Activated CD8-positive, alpha-beta T cell treated with anti-CD3 and anti-CD28 coated beads, Interleukin-2, amount 10 ng/mL, durations not matched to agents 7 days and 5 days (primary cell): Measurements from ENCODE around the gene IGSF10. TPM values are rescaled to one million over a fixed set of nuclear protein-coding genes. Genes with fewer than 3 reads are reported as not detected.
A peak's percentile ranks its signal among the peaks of the same experiment; 100 is the strongest.

Experiments
- ATAC-seq: fragments of 150-1000 bp; cut with Tn5 transposase; one replicate; pipeline ENCODE4 v1.10.0; 2021; ENCODE audit warnings: moderate library complexity
- CTCF ChIA-PET: fragments of 350-600 bp; sonication (Branson Sonifier 250); formaldehyde crosslinking; loops from one replicate; lab custom pipeline; 2021; ENCODE audit warnings: antibody characterized with exemption; lab: Charles Lee
- POLR2A ChIA-PET: fragments of 350-600 bp; sonication (Branson Sonifier 250); formaldehyde crosslinking; loops from one replicate; lab custom pipeline; 2021; ENCODE audit warnings: antibody characterized with exemption; lab: Charles Lee
- DNase-seq: peaks from one replicate; pipeline ENCODE4 v3.0.0-alpha.2; 2020
- H3K27ac Mint-ChIP-seq: one replicate; pipeline ENCODE4 v1.8.0; 2021; ENCODE audit warnings: mild to moderate bottlenecking, mixed read lengths
- H3K27me3 Mint-ChIP-seq: one replicate; pipeline ENCODE4 v1.8.0; 2021; ENCODE audit warnings: low read depth, mixed read lengths
- H3K36me3 Mint-ChIP-seq: one replicate; pipeline ENCODE4 v1.8.0; 2021; ENCODE audit warnings: low read depth, mixed read lengths
- H3K4me1 Mint-ChIP-seq: one replicate; pipeline ENCODE4 v1.8.0; 2021; ENCODE audit warnings: low read depth, mixed read lengths
- H3K4me3 Mint-ChIP-seq: one replicate; pipeline ENCODE4 v1.8.0; 2021; ENCODE audit warnings: mild to moderate bottlenecking, mixed read lengths
- H3K9me3 Mint-ChIP-seq: one replicate; pipeline ENCODE4 v1.8.0; 2022; ENCODE audit warnings: mixed read lengths; ENCODE audit not compliant: insufficient read depth
- total RNA-seq, 2 experiments: library from RNA; stranded (reverse); gene quantifications; one replicate each; pipeline ENCODE4 v1.2.3, GENCODE V29; 2021

Gene IGSF10
- total RNA-seq, 2 experiments from 2014 or later = not detected

- Mint-ChIP-seq H3K27ac (no peak overlapping the region), H3K4me1 (no peaks in the 10 kb centered on the region), H3K27me3 (peaks cover 21% of the 10 kb centered on the region), H3K9me3 (no peaks in the 10 kb centered on the region), H3K36me3 (no peaks in the 10 kb centered on the region), H3K4me3 (no peak overlapping the region)
- CTCF ChIA-PET = interaction anchor here (1.1 to 1.6 kb wide), 2 partner anchors 9 to 11 kb away, joined by 3 to 10 read pairs; no protein-coding TSS in a partner anchor
- ATAC-seq = no peak
- POLR2A ChIA-PET = no interaction called here
- no peak for DNase-seq
Measured at GRCh38 chr3:151459358-151459757, 1.5 kb downstream of the IGSF10 start.

DNA sequence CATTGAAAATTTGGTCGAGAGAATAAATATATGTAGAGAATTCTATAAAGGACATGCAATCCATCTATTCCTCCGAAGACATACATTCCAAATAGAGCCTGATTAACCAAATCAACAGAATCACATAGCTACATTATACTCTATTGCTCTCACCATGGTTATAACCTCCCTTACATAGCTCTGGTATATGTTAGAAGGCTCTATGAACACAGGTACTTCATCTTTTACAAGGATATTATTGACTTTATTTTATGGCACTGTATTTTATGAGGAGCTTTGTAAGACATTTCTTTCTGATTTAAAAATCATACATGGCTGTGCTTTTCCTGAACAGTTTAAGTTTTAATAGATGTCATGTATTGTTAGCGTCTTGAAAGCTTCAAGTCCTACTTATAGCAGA, 4.8 kb downstream of the IGSF10 start:
- Mint-ChIP-seq H3K4me3 (no peak overlapping the region), H3K27me3 (peaks cover 15% of the 10 kb centered on the region), H3K36me3 (no peaks in the 10 kb centered on the region), H3K27ac (no peak overlapping the region), H3K4me1 (no peaks in the 10 kb centered on the region), H3K9me3 (no peaks in the 10 kb centered on the region)
- POLR2A ChIA-PET = no interaction called here
- no peak for ATAC-seq
- no peak for DNase-seq
- CTCF ChIA-PET = interaction anchor here (0.9 to 1.3 kb wide), 2 partner anchors 11 to 228 kb away, joined by 3 read pairs; no protein-coding TSS in a partner anchor

DNA sequence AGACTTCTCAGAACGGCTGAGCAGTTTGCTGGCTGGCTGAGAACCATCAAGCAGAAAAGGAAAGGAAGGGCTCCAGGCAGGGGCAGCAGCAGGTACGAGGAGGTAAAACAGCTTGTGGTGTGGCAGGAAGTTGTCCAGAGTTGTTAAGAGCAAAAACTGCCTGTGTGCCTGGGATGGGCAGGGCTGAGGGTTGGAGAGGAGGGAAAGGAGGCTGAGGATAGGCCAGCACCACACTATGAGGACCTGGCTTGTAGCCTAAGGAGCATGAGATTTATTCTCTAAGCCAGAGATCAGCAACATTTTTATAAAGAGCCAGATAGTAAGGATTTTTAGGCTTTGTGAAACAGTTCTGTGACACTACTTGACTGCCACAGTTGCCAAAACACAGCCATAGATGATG, 8.0 kb downstream of the IGSF10 start:
- no peak overlapping the region for H3K27ac Mint-ChIP-seq
- H3K27me3 Mint-ChIP-seq = peaks cover 8% of the 10 kb centered on the region
- no peak for ATAC-seq

GRCh38 chr3:151452368-151452767, 8.5 kb downstream of the IGSF10 start:
- ATAC-seq (no peak), DNase-seq (no peak)
- ChIA-PET POLR2A (no interaction called here), CTCF (no interaction called here)
- H3K27me3 Mint-ChIP-seq = peaks cover 8% of the 10 kb centered on the region
- no peaks in the 10 kb centered on the region for H3K9me3 Mint-ChIP-seq
- H3K27ac Mint-ChIP-seq = no peak overlapping the region
- no peak overlapping the region for H3K4me3 Mint-ChIP-seq
- H3K4me1 Mint-ChIP-seq = no peaks in the 10 kb centered on the region
- H3K36me3 Mint-ChIP-seq = no peaks in the 10 kb centered on the region

More for the DNA sequence above, 8.0 kb downstream of the IGSF10 start:
- no peaks in the 10 kb centered on the region for H3K4me1 Mint-ChIP-seq
- CTCF ChIA-PET = no interaction called here
- no peaks in the 10 kb centered on the region for H3K9me3 Mint-ChIP-seq
- no peaks in the 10 kb centered on the region for H3K36me3 Mint-ChIP-seq
- H3K4me3 Mint-ChIP-seq = no peak overlapping the region
- DNase-seq = no peak
- POLR2A ChIA-PET = no interaction called here

GRCh38 chr3:151446002-151446340, 14.9 kb downstream of the IGSF10 start:
- H3K9me3 Mint-ChIP-seq = no peaks in the 10 kb centered on the region

DNA sequence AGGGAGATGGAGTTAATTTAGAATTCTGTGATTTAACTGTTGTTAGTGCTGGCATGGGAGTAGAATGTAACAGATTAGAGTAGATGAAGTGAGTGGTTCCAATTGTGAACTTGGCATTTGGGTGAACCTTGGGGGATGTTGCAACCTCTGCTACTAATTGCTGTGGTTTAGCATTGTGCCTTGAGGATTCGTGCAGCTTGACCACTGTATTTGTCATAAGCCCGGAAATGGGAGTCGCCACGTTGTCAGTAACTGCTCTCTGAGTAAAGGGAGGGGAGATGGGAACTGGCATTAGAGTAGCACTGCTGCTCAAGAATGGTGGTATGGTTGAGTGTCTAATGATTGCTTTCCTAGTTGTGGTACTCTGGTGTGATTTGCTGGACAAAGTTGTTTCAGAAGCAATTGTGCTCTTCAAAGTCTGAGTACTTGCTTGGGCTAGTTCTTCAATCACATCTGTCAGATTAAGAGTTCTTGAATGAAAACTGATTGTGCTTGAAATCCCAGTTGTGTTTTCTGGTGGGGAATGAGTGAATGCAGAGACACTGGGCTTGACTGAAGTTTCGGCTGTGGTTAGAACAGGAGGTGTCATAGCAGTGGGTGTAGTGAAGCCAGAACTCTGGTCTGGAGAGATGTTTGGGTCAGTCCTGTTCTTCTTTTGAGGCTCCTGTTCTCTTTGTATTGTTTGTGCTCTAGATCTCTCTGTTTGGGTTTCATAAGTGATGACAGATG, 15.4 kb downstream of the IGSF10 start:
- ATAC-seq (no peak), DNase-seq (no peak)
- H3K27ac Mint-ChIP-seq = no peak overlapping the region
- no peaks in the 10 kb centered on the region for H3K9me3 Mint-ChIP-seq
- no peaks in the 10 kb centered on the region for H3K4me1 Mint-ChIP-seq
- POLR2A ChIA-PET = no interaction called here
- no peaks in the 10 kb centered on the region for H3K36me3 Mint-ChIP-seq
- CTCF ChIA-PET = no interaction called here
- no peak overlapping the region for H3K4me3 Mint-ChIP-seq
- peaks cover 8% of the 10 kb centered on the region for H3K27me3 Mint-ChIP-seq

More at GRCh38 chr3:151446002-151446340, 14.9 kb downstream of the IGSF10 start:
- Mint-ChIP-seq H3K4me1 (no peaks in the 10 kb centered on the region), H3K4me3 (no peak overlapping the region), H3K36me3 (no peaks in the 10 kb centered on the region), H3K27me3 (peaks cover 11% of the 10 kb centered on the region), H3K27ac (no peak overlapping the region)
- ATAC-seq (no peak), DNase-seq (no peak)
- POLR2A ChIA-PET = no interaction called here
- CTCF ChIA-PET = no interaction called here

DNA sequence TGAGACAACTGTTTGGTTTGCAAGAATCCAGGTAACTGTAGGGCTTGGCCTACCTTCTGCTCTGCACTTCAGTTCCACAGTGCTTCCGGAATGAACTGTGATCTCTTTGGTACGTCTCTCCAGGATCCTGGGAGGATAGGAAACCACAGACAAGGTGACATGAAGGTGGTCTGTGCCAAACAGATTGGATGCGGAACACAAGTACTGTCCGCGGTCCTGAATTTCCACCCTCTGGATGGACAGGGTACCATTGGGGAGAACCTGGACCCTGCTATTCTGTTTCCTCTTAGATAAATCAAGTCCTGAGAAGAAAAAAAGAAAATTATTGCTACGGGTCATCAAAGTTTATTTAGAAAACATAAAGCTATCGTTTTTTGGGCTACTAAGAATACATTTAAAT, 17.3 kb downstream of the IGSF10 start:
- ChIA-PET CTCF (no interaction called here), POLR2A (no interaction called here)
- no peak overlapping the region for H3K4me3 Mint-ChIP-seq
- no peaks in the 10 kb centered on the region for H3K36me3 Mint-ChIP-seq
- DNase-seq (no peak), ATAC-seq (no peak)
- H3K9me3 Mint-ChIP-seq = no peaks in the 10 kb centered on the region
- peaks cover 7% of the 10 kb centered on the region for H3K27me3 Mint-ChIP-seq
- no peak overlapping the region for H3K27ac Mint-ChIP-seq
- H3K4me1 Mint-ChIP-seq = no peaks in the 10 kb centered on the region

GRCh38 chr3:151440940-151441339, 19.9 kb downstream of the IGSF10 start:
- peaks cover 6% of the 10 kb centered on the region for H3K27me3 Mint-ChIP-seq
- ATAC-seq = no peak
- no peak overlapping the region for H3K4me3 Mint-ChIP-seq
- no peak for DNase-seq
- no peaks in the 10 kb centered on the region for H3K36me3 Mint-ChIP-seq
- H3K9me3 Mint-ChIP-seq = no peaks in the 10 kb centered on the region
- ChIA-PET POLR2A (no interaction called here), CTCF (interaction anchor here (2.4 to 3.0 kb wide), 2 partner anchors 8 to 478 kb away, joined by 6 to 9 read pairs; no protein-coding TSS in a partner anchor)
- H3K27ac Mint-ChIP-seq = no peak overlapping the region
- no peaks in the 10 kb centered on the region for H3K4me1 Mint-ChIP-seq

DNA sequence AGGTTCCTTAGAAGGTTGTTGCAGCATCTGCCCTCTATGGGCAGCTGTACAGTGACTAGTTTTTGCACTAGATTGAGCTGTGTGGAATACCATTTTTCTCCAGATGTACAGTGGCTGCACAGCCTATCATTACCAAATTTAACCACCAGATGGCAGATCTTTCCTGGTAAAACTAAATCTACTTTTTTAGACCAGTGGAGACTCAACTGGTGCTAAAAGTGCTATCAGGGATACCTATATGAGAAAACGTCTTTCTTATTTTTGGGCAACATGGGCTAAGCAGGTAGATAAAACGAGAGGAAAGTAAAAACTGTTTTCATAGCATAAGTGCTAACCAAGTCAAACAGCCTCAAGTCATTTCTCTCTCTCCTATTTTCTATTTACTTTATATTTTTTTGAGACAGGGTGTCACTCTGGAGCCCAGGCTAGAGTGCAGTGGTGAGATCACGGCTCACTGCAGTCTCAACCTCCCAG, 21.2 kb downstream of the IGSF10 start:
- Mint-ChIP-seq H3K4me1 (no peaks in the 10 kb centered on the region), H3K9me3 (no peaks in the 10 kb centered on the region), H3K27ac (no peak overlapping the region), H3K36me3 (no peaks in the 10 kb centered on the region), H3K4me3 (no peak overlapping the region), H3K27me3 (no peaks in the 10 kb centered on the region)
- ATAC-seq (peak; percentile 58), DNase-seq (no peak)
- POLR2A ChIA-PET = no interaction called here
- CTCF ChIA-PET = interaction anchor here (0.6 to 3.0 kb wide), 9 partner anchors 9 to 479 kb away, joined by 3 to 9 read pairs (median 5); partner anchors contain the start of gene P2RY13

DNA sequence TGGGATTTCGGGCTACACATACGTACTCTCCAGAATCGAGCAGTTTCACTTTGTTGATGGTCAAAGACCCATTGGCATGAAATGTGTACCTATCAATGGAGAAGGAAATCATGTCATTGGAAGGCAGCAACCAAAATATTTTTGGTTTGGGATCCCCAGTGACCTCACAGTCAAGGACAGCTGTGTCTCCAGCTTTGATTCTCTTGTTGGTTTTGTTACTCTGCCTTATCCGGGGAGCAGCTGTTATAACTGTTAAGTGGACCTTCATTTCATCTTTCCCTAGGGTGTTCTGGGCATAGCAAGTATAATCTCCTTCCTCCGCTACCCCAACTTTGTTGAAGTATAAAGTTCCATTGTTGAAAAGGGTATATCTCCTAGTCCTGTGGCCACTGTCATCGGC, 23.0 kb downstream of the IGSF10 start:
- POLR2A ChIA-PET = no interaction called here

DNA sequence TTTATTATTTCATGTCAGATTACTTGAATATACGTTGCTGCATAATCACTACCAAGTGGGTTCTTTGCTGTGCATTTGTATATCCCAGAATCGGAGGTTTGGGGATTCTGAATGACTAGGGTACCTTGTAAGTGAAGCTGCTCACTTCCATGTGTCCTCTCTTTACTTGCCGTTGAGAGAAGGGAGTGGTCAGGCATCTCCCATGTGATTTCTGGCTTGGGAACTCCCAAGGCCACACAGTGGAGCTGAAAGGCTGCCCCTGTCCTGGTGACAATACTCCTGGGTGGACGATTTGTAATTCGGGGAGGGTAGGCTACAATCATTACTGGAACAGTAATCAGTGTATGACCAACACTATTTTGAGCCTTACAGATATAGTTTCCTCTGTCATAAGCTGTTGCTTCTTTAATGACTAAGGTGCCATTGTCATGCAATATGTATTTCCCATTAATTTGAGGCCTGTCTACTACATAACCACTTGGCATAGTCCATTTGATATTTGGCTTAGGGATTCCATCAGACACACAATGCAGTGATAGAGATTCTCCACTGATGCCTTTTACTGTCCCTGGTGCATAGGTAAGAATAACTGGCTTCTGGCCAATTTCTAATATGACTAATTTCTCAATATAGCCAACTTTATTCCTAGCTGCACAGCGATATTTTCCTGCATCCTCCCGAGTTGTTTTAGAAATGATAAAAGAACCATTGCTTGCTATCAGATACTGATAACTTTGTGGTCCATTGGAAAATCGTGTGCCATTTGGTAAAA, 24.0 kb downstream of the IGSF10 start:
- Mint-ChIP-seq H3K27me3 (no peaks in the 10 kb centered on the region), H3K36me3 (no peaks in the 10 kb centered on the region), H3K4me3 (no peak overlapping the region), H3K9me3 (no peaks in the 10 kb centered on the region), H3K27ac (no peak overlapping the region), H3K4me1 (no peaks in the 10 kb centered on the region)
- ATAC-seq = no peak
- CTCF ChIA-PET = interaction anchor here (0.6 to 2.3 kb wide), 2 partner anchors 93 to 482 kb away, joined by 3 to 10 read pairs; no protein-coding TSS in a partner anchor
- POLR2A ChIA-PET = no interaction called here
- no peak for DNase-seq

More for the DNA sequence above, 23.0 kb downstream of the IGSF10 start:
- Mint-ChIP-seq H3K4me3 (no peak overlapping the region), H3K4me1 (no peaks in the 10 kb centered on the region), H3K36me3 (no peaks in the 10 kb centered on the region), H3K27ac (no peak overlapping the region), H3K27me3 (no peaks in the 10 kb centered on the region), H3K9me3 (no peaks in the 10 kb centered on the region)
- ATAC-seq (no peak), DNase-seq (no peak)
- CTCF ChIA-PET = interaction anchor here (1.3 to 2.3 kb wide), 2 partner anchors 10 to 481 kb away, joined by 4 to 10 read pairs; no protein-coding TSS in a partner anchor
